ENCODE results near the gene OR5W2. TPM values are rescaled to one million over a fixed set of nuclear protein-coding genes. Genes with fewer than 3 reads are reported as not detected.

OR5W2 gene
- total and polyA plus RNA-seq, 9 of the 15 experiments (the other 6 are each of a cell fraction or from before 2014, with no cell fraction given): not detected

DNA sequence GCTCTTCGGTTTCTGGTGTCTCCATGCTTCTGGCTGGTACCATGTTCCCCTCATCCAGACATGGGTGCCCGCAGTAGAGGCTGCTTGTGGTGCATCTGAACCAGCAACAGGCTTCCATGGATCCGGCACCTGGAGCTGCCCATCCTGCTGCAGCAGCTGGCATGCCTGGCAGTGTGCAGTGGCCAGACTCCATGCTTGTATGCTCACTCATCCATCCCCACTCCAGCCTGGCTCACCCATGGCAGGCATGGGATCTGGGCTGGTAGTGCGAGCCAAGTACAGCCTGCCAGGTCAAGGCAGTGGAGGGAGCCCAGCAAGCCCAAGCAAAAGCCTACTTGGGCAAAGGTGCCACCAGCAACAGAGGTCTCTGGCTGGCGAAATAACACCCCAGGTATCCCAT, 6.2 kb upstream of the OR5W2 start (continued):
- TF ChIP-seq, protein P1, sequence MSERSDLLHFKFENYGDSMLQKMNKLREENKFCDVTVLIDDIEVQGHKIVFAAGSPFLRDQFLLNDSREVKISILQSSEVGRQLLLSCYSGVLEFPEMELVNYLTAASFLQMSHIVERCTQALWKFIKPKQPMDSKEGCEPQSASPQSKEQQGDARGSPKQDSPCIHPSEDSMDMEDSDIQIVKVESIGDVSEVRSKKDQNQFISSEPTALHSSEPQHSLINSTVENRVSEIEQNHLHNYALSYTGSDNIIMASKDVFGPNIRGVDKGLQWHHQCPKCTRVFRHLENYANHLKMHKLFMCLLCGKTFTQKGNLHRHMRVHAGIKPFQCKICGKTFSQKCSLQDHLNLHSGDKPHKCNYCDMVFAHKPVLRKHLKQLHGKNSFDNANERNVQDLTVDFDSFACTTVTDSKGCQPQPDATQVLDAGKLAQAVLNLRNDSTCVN (CRISPR knock-in tag; IDR thresholded peaks at IDR 0.05): no peak
- no peak for TF ChIP-seq SRF (CRISPR knock-in tag; IDR thresholded peaks at IDR 0.05)
- TF ChIP-seq, protein P2, sequence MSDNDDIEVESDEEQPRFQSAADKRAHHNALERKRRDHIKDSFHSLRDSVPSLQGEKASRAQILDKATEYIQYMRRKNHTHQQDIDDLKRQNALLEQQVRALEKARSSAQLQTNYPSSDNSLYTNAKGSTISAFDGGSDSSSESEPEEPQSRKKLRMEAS (CRISPR knock-in tag; IDR thresholded peaks at IDR 0.05): no peak

DNA sequence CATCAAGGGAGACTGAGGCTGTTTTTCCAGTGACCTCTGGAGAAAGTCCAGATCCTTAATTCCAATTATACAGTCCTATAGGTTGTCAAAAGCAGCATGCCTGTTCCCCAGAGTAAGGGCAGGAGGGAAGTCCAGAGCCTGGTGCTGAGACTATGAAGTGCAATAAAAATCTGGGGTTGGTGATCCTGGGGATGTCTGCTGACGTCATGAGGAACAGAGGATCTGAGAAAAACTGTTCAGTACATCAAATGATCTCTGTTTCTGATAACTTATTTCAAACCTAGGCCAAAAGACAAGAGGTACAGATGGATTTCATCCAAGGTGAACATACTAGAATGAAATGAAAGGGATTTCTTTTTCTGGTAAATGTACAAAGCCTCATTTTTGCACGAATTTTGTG, 12.1 kb downstream of the OR5W2 start:
- no peak overlapping the region for H3K4me2 ChIP-seq (ENCODE audit: insufficient read depth, low read length)
- no TSS peak for BruUV-seq (replicated peaks)
- ATAC-seq (no peak), FAIRE-seq (no peak), DNase-seq (ENCODE audit: extremely low read depth in 1 of 4, low spot score in 3 of 4) (no peak)
- no peak overlapping the region for H3K27ac ChIP-seq (ENCODE audit: extremely low read depth, low read depth, low read length)
- POLR2A ChIA-PET: no interaction called here
- no peak overlapping the region for H3K9ac ChIP-seq (ENCODE audit: insufficient read depth in 1 of 2, low read depth in 2 of 2, low read length in 2 of 2)
- intact Hi-C loops (cut with micrococcal nuclease) (no loop called here), in situ Hi-C loops (cut with MboI) (no loop called here)
- H3K9me3 ChIP-seq (replicated peaks; ENCODE audit: control insufficient read depth, insufficient read depth, low read depth, low read length): no peaks in the 10 kb centered on the region
- TF ChIP-seq PRMT5 (CRISPR knock-in tag; IDR thresholded peaks at IDR 0.05) (no peak), ZNF124 (CRISPR knock-in tag; IDR thresholded peaks at IDR 0.05) (no peak), HSF4 (CRISPR knock-in tag; IDR thresholded peaks at IDR 0.05; ENCODE audit: borderline replicate concordance) (no peak)
- TF ChIP-seq, protein P3, sequence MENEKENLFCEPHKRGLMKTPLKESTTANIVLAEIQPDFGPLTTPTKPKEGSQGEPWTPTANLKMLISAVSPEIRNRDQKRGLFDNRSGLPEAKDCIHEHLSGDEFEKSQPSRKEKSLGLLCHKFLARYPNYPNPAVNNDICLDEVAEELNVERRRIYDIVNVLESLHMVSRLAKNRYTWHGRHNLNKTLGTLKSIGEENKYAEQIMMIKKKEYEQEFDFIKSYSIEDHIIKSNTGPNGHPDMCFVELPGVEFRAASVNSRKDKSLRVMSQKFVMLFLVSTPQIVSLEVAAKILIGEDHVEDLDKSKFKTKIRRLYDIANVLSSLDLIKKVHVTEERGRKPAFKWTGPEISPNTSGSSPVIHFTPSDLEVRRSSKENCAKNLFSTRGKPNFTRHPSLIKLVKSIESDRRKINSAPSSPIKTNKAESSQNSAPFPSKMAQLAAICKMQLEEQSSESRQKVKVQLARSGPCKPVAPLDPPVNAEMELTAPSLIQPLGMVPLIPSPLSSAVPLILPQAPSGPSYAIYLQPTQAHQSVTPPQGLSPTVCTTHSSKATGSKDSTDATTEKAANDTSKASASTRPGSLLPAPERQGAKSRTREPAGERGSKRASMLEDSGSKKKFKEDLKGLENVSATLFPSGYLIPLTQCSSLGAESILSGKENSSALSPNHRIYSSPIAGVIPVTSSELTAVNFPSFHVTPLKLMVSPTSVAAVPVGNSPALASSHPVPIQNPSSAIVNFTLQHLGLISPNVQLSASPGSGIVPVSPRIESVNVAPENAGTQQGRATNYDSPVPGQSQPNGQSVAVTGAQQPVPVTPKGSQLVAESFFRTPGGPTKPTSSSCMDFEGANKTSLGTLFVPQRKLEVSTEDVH (IDR thresholded peaks at IDR 0.05; ENCODE audit: low read depth, partially characterized antibody): no peak
- no peaks in the 10 kb centered on the region for H3K4me1 ChIP-seq (replicated peaks in 1 of 2; ENCODE audit: control insufficient read depth in 2 of 2, insufficient read depth in 2 of 2, low read length in 2 of 2)
- H3K9me1 ChIP-seq (ENCODE audit: control insufficient read depth, insufficient read depth, low read length): no peaks in the 10 kb centered on the region
- H2AFZ ChIP-seq (ENCODE audit: low read depth, low read length): no peak overlapping the region
- CTCF ChIA-PET (ENCODE audit: low intra/inter-chr PET ratio): no interaction called here
- no peaks in the 10 kb centered on the region for H4K20me1 ChIP-seq (replicated peaks; ENCODE audit: control insufficient read depth, insufficient read depth, low read length)
- H3K4me3 ChIP-seq: no peak overlapping the region
- no peaks in the 10 kb centered on the region for H3K79me2 ChIP-seq (ENCODE audit: control insufficient read depth, insufficient read depth, low read length)
- H3K27me3 ChIP-seq (ENCODE audit: control insufficient read depth in 2 of 2, insufficient read depth in 2 of 2, low read length in 2 of 2): no peaks in the 10 kb centered on the region
- WGBS (ENCODE audit: insufficient coverage, low coverage, missing lambda C conversion rate): 0% methylated on average over 2 of the region's 2 CpGs
- H3K36me3 ChIP-seq (ENCODE audit: control insufficient read depth, insufficient read depth, low read length): no peaks in the 10 kb centered on the region
